ENCODE measurements around the gene RDH13. TPM values are rescaled to one million over a fixed set of nuclear protein-coding genes. Genes with fewer than 3 reads are reported as not detected.
A peak's percentile ranks its signal among the peaks of the same experiment; 100 is the strongest.
"Not testable (repeated sequence)": the region's sequence is repeated elsewhere in the genome, so short reads cannot be mapped to it uniquely, and the experiment has no call there.

RDH13 gene
- total RNA-seq, 1 donor, result 12.7 TPM

DNA sequence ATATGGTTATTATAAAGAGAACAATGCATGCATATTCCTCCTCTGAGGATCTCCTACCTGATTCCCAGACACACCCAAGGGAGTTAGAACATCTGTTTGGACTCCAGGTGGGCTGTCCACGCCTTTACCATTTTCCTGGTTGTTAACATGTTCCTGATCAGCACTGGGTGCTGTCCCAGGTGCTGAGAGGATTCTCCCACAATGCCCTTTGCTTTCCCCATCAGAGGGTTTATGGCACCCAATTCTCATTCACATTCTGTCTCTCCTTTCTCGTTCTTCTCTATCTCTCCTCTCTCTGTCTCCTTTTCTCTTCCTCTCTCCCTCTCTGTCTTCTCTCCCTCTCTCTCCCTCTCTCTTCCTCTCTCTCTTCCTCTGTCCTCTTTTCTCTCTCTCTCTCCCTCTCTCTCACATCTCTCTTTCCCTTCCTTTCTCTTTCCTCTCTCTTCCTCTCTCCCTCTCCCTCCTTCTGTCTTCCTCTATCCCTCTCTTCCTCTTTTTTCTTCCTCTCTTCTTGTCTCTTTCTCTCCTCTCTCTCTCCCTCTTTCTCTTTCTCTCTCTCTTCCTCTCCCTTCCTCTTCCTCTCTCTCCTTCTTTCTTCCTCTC, 3.3 kb upstream of the RDH13 start:
- Histone ChIP-seq H3K27ac (ENCODE audit: low read depth, low read length) (no peak overlapping the region), H3K79me2 (ENCODE audit: insufficient read depth, low read length) (peaks cover 8% of the 10 kb centered on the region), H3K36me3 (ENCODE audit: insufficient read depth, low read length) (no peaks in the 10 kb centered on the region), H3K27me3 (ENCODE audit: insufficient read depth, low read length) (peaks cover 18% of the 10 kb centered on the region), H3K4me1 (ENCODE audit: insufficient read depth, low read length) (no peaks in the 10 kb centered on the region), H4K20me1 (ENCODE audit: insufficient read depth, low read length) (no peaks in the 10 kb centered on the region), H3K4me2 (ENCODE audit: insufficient read depth, low read length) (no peak overlapping the region), H3K4me3 (ENCODE audit: insufficient read depth, low read length) (no peak overlapping the region), H2AFZ (ENCODE audit: low read length) (no peak overlapping the region), H3K9me3 (ENCODE audit: low read depth, low read length) (peaks cover 3% of the 10 kb centered on the region)
- TF ChIP-seq, protein P1, sequence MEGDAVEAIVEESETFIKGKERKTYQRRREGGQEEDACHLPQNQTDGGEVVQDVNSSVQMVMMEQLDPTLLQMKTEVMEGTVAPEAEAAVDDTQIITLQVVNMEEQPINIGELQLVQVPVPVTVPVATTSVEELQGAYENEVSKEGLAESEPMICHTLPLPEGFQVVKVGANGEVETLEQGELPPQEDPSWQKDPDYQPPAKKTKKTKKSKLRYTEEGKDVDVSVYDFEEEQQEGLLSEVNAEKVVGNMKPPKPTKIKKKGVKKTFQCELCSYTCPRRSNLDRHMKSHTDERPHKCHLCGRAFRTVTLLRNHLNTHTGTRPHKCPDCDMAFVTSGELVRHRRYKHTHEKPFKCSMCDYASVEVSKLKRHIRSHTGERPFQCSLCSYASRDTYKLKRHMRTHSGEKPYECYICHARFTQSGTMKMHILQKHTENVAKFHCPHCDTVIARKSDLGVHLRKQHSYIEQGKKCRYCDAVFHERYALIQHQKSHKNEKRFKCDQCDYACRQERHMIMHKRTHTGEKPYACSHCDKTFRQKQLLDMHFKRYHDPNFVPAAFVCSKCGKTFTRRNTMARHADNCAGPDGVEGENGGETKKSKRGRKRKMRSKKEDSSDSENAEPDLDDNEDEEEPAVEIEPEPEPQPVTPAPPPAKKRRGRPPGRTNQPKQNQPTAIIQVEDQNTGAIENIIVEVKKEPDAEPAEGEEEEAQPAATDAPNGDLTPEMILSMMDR (IDR thresholded peaks at IDR 0.05; ENCODE audit: extremely low read depth, low read depth, low read length), result no peak
- peak; percentile 85 for DNase-seq (ENCODE audit: insufficient read length, low spot score, missing footprints)

DNA sequence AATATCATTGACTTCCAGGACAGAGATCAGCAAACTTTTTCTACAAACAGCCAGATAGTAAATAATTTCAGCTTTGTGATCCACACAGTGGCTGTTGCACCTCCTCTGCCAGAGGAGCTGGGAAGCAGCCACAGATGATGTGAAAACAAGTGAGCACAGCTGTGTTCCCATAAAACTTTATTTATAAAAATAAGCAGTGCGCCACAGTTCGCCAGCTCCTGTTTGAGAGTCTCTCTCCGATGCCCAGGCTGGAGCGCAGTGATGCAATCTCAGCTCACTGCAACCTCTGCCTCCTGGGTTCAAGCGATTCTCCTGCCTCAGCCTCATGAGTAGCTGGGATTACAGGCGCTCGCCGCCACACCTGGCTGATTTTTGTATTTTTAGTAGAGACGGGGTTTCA, 2.6 kb upstream of the RDH13 start:
- not testable (repeated sequence) for H3K79me2 ChIP-seq (ENCODE audit: insufficient read depth, low read length); H3K4me3 ChIP-seq (ENCODE audit: insufficient read depth, low read length); DNase-seq (ENCODE audit: insufficient read length, low spot score, missing footprints)

DNA sequence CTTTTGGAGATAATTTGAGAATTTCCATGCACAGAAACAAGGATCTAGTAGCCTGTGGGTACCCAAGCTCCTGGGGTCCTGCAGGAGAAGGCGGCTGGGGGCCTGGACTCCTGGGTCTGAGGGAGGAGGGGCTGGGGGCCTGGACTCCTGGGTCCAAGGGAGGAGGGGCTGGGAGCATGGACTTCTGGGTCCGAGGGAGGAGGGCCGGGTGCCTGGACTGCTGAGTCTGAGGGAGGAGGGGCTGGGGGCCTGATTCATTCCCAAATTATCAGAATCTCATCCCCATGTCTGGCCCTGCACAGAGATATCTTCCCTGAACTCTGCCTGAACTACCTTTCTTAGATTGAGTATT, 520 bp upstream of the RDH13 start:
- peaks cover 8% of the 10 kb centered on the region for H3K79me2 ChIP-seq (ENCODE audit: insufficient read depth, low read length)
- H2AFZ ChIP-seq (ENCODE audit: low read length), result peak overlapping the region; percentile 7
- H3K4me2 ChIP-seq (ENCODE audit: insufficient read depth, low read length), result peak overlapping the region; percentile 50
- no peaks in the 10 kb centered on the region for H3K4me1 ChIP-seq (ENCODE audit: insufficient read depth, low read length)
- H3K4me3 ChIP-seq (ENCODE audit: insufficient read depth, low read length), result peak overlapping the region; percentile 85
- no peak overlapping the region for H3K27ac ChIP-seq (ENCODE audit: low read depth, low read length)
- no peaks in the 10 kb centered on the region for H3K9me3 ChIP-seq (ENCODE audit: low read depth, low read length)
- no peak for DNase-seq (ENCODE audit: insufficient read length, low spot score, missing footprints)
- no peaks in the 10 kb centered on the region for H4K20me1 ChIP-seq (ENCODE audit: insufficient read depth, low read length)
- no peaks in the 10 kb centered on the region for H3K36me3 ChIP-seq (ENCODE audit: insufficient read depth, low read length)
- TF ChIP-seq, protein P1 (IDR thresholded peaks at IDR 0.05; ENCODE audit: extremely low read depth, low read depth, low read length), result no peak
- H3K27me3 ChIP-seq (ENCODE audit: insufficient read depth, low read length), result peaks cover 7% of the 10 kb centered on the region

More for the DNA sequence above, 2.6 kb upstream of the RDH13 start:
- H3K9me3 ChIP-seq (ENCODE audit: low read depth, low read length); H3K4me1 ChIP-seq (ENCODE audit: insufficient read depth, low read length); H4K20me1 ChIP-seq (ENCODE audit: insufficient read depth, low read length); H3K4me2 ChIP-seq (ENCODE audit: insufficient read depth, low read length); H2AFZ ChIP-seq (ENCODE audit: low read length); H3K36me3 ChIP-seq (ENCODE audit: insufficient read depth, low read length); H3K27ac ChIP-seq (ENCODE audit: low read depth, low read length): not testable (repeated sequence)
- H3K27me3 ChIP-seq (ENCODE audit: insufficient read depth, low read length), result peaks cover 18% of the 10 kb centered on the region

DNA sequence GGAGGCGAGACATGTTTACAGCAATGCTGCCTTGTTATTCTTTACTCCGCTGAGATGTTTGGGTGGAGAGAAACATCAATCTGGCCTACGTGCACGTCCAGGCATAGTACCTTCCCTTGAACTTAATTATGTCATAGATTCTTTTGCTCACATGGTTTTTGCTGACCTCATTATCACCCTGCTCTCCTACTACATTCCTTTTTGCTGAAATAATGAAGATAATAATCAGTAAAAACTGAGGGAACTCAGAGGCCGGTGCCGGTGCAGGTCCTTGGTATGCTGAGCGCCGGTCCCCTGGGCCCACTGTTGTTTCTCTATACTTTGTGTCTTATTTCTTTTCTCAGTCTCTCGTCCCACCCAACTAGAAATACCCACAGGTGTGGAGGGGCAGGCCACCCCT, 2.7 kb downstream of the RDH13 start:
- not testable (repeated sequence) for H4K20me1 ChIP-seq (ENCODE audit: insufficient read depth, low read length); DNase-seq (ENCODE audit: insufficient read length, low spot score, missing footprints); H3K27me3 ChIP-seq (ENCODE audit: insufficient read depth, low read length); H2AFZ ChIP-seq (ENCODE audit: low read length); H3K4me2 ChIP-seq (ENCODE audit: insufficient read depth, low read length); H3K9me3 ChIP-seq (ENCODE audit: low read depth, low read length); H3K27ac ChIP-seq (ENCODE audit: low read depth, low read length); H3K4me1 ChIP-seq (ENCODE audit: insufficient read depth, low read length); H3K4me3 ChIP-seq (ENCODE audit: insufficient read depth, low read length); H3K79me2 ChIP-seq (ENCODE audit: insufficient read depth, low read length)
- H3K36me3 ChIP-seq (ENCODE audit: insufficient read depth, low read length), result peaks cover 18% of the 10 kb centered on the region

DNA sequence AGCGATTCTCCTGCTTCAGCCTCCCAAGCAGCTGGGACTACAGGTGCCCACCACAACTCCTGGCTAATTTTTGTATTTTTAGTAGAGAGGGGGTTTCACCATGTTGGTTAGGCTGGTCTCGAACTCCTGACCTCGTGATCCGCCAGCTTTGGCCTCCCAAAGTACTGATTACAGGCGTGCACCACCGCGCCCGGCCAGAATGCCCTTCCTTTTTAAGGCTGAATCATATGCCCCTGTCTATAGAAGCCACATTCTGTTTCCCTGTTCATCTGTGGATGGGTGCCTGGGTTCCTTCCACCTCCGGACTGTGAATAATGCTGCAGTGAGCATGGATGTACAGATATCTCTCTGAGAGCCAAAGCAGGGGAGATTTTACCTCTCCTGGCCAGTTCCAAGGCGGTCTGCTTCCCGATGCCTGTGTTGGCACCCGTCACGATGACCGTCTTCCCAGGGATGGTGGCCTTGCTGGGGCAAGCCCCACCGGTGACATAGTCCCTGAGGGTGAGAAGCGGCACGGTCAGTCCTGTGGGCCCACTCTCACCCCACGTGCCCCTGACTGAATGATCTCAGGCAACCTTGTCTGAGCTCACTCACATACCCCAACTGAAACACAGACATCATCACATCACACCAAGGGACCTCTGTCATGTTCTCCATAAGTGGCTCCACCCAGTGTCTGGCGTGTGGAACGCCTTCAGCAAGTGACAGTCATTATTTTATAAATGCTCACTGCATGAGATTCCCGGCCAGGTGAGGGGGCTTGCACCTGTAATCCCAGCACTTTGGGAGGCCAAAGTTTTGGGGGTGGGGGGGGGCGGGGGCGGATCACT, 4.0 kb downstream of the RDH13 start:
- Histone ChIP-seq H3K27me3 (ENCODE audit: insufficient read depth, low read length) (no peaks in the 10 kb centered on the region), H3K4me1 (ENCODE audit: insufficient read depth, low read length) (no peaks in the 10 kb centered on the region), H3K4me3 (ENCODE audit: insufficient read depth, low read length) (no peak overlapping the region), H3K4me2 (ENCODE audit: insufficient read depth, low read length) (no peak overlapping the region), H3K79me2 (ENCODE audit: insufficient read depth, low read length) (peaks cover 8% of the 10 kb centered on the region), H3K36me3 (ENCODE audit: insufficient read depth, low read length) (peaks cover 18% of the 10 kb centered on the region), H2AFZ (ENCODE audit: low read length) (no peak overlapping the region), H4K20me1 (ENCODE audit: insufficient read depth, low read length) (no peaks in the 10 kb centered on the region), H3K27ac (ENCODE audit: low read depth, low read length) (no peak overlapping the region), H3K9me3 (ENCODE audit: low read depth, low read length) (no peaks in the 10 kb centered on the region)
- peak; percentile 38 for DNase-seq (ENCODE audit: insufficient read length, low spot score, missing footprints)
- TF ChIP-seq, protein P1 (IDR thresholded peaks at IDR 0.05; ENCODE audit: extremely low read depth, low read depth, low read length), result no peak
